MCF 10A (cell line): Measurements from ENCODE around the gene LAMA3. TPM values are rescaled to one million over a fixed set of nuclear protein-coding genes. Genes with fewer than 3 reads are reported as not detected.

Experiments used
- BruUV-seq: library from RNA; stranded (reverse); fragments of 400-500 nt; replicated peaks from 2 replicates; lab custom pipeline; 2021; lab: Mats Ljungman, UMichigan
- CTCF ChIA-PET: fragments of 300-600 bp; sonication (Branson Sonifier 250); formaldehyde crosslinking; extraction: SDS; loops from one replicate; lab custom pipeline; 2021; ENCODE audit warnings: antibody characterized with exemption, inconsistent platforms; lab: Yijun Ruan, JAX
- POLR2A ChIA-PET: fragments of 300-600, 350-650 bp; sonication (Branson Sonifier 250); formaldehyde crosslinking; extraction: SDS; loops from one replicate; lab custom pipeline; 2020; ENCODE audit warnings: antibody characterized with exemption, inconsistent platforms; lab: Yijun Ruan, JAX
- DNase-seq: peaks from one replicate; pipeline ENCODE4 v3.0.0-alpha.2; 2018; ENCODE audit not compliant: unreplicated experiment
- H3K27ac Mint-ChIP-seq: one replicate; pipeline ENCODE4 v1.8.0; 2022; ENCODE audit warnings: mild to moderate bottlenecking, low read depth, mixed read lengths; ENCODE audit not compliant: unreplicated experiment
- H3K27me3 Mint-ChIP-seq: one replicate; pipeline ENCODE4 v1.8.0; 2022; ENCODE audit warnings: mixed read lengths; ENCODE audit not compliant: insufficient read depth, unreplicated experiment
- H3K36me3 Mint-ChIP-seq: one replicate; pipeline ENCODE4 v1.8.0; 2022; ENCODE audit warnings: mild to moderate bottlenecking, moderate library complexity, mixed read lengths; ENCODE audit not compliant: insufficient read depth, unreplicated experiment
- H3K4me1 Mint-ChIP-seq: one replicate; pipeline ENCODE4 v1.8.0; 2022; ENCODE audit warnings: mixed read lengths; ENCODE audit not compliant: insufficient read depth, unreplicated experiment
- H3K4me3 Mint-ChIP-seq: one replicate; pipeline ENCODE4 v1.8.0; 2022; ENCODE audit warnings: mild to moderate bottlenecking, moderate library complexity, mixed read lengths; ENCODE audit not compliant: unreplicated experiment
- H3K9me3 Mint-ChIP-seq: one replicate; pipeline ENCODE4 v1.8.0; 2022; ENCODE audit warnings: mixed read lengths; ENCODE audit not compliant: unreplicated experiment
- CTCF ChIP-seq: fragments of 200-600 bp; IDR thresholded peaks from one replicate; pipeline ENCODE4 v1.8.0; 2022; ENCODE audit warnings: antibody characterized with exemption, mild to moderate bottlenecking; ENCODE audit not compliant: unreplicated experiment
- intact Hi-C: fragments of 100-400 bp; cut with micrococcal nuclease; formaldehyde crosslinking; loops from 2 replicates; pipeline ENCODE4 v1.14.1; 2022
- total RNA-seq: library from RNA; stranded (reverse); gene quantifications from 2 replicates; pipeline ENCODE4 v1.2.3, GENCODE V29; 2022

LAMA3 gene
- total RNA-seq, 1 experiment from 2014 or later = 371 TPM

DNA sequence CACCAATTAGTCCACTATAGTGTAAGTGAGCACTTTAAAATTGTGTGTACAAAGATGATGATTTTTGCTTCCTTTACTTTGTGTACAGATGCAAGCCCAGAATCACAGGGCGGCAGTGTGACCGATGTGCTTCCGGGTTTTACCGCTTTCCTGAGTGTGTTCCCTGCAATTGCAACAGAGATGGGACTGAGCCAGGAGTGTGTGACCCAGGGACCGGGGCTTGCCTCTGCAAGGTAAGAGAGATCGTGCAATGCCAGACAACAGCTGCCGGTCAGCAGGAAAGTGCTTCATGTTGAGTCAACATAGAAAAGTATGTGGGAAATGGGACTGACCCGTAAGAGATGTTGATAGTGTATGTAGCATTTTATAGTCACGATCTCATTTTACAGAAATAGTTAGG, 168.5 kb downstream of the LAMA3 start:
- no peaks in the 10 kb centered on the region for H3K27me3 Mint-ChIP-seq
- peaks cover 37% of the 10 kb centered on the region for H3K4me1 Mint-ChIP-seq
- POLR2A ChIA-PET = interaction anchor here (1.1 to 8.2 kb wide), 11 partner anchors 11 to 32 kb away, joined by 3 to 98 read pairs (median 5); no protein-coding TSS in a partner anchor
- no peak for TF ChIP-seq CTCF
- H3K4me3 Mint-ChIP-seq = peak overlapping the region; percentile 12
- BruUV-seq = no TSS peak
- DNase-seq = peak; percentile 94
- peaks cover 17% of the 10 kb centered on the region for H3K36me3 Mint-ChIP-seq
- CTCF ChIA-PET = interaction anchor here (1.0 to 1.6 kb wide), 2 partner anchors 14 to 61 kb away, joined by 3 to 4 read pairs; no protein-coding TSS in a partner anchor
- no peaks in the 10 kb centered on the region for H3K9me3 Mint-ChIP-seq
- intact Hi-C loops = no loop called here
- peak overlapping the region; percentile 68 for H3K27ac Mint-ChIP-seq

GRCh38 chr18:23859466-23860336, 170.4 kb downstream of the LAMA3 start:
- ChIA-PET POLR2A (interaction anchor here (1.1 to 8.2 kb wide), 3 partner anchors 13 to 25 kb away, joined by 5 to 98 read pairs (median 7); no protein-coding TSS in a partner anchor), CTCF (interaction anchor here (1.5 kb wide), 1 partner anchor 11 kb away, joined by 4 read pairs; no protein-coding TSS in a partner anchor)
- H3K4me1 Mint-ChIP-seq = peaks cover 35% of the 10 kb centered on the region
- no peak for TF ChIP-seq CTCF
- BruUV-seq = no TSS peak
- no peaks in the 10 kb centered on the region for H3K9me3 Mint-ChIP-seq
- H3K4me3 Mint-ChIP-seq = no peak overlapping the region
- H3K27ac Mint-ChIP-seq = peak overlapping the region; percentile 76
- no peaks in the 10 kb centered on the region for H3K27me3 Mint-ChIP-seq
- peaks cover 23% of the 10 kb centered on the region for H3K36me3 Mint-ChIP-seq
- intact Hi-C loops = no loop called here
- DNase-seq = no peak

- Mint-ChIP-seq H3K4me1 (peaks cover 30% of the 10 kb centered on the region), H3K36me3 (peaks cover 17% of the 10 kb centered on the region), H3K27ac (no peak overlapping the region), H3K27me3 (no peaks in the 10 kb centered on the region), H3K4me3 (no peak overlapping the region), H3K9me3 (no peaks in the 10 kb centered on the region)
- ChIA-PET POLR2A (interaction anchor here (0.8 to 8.2 kb wide), 5 partner anchors 11 to 33 kb away, joined by 3 to 98 read pairs (median 6); no protein-coding TSS in a partner anchor), CTCF (interaction anchor here (0.8 kb wide), 1 partner anchor 730 kb away, joined by 4 read pairs; no protein-coding TSS in a partner anchor)
- TF ChIP-seq CTCF = no peak
- intact Hi-C loops = no loop called here
- BruUV-seq = no TSS peak
- no peak for DNase-seq
These were observed 172.1 kb downstream of the LAMA3 start for GRCh38 chr18:23861326-23861725.
